Spleen (tissue), 7 donors: ENCODE results near the gene CD48.

Source experiments
- CTCF ChIP-seq, 11 experiments: fragments of 200-600 bp in 7 of 11; fragments of 450-650 bp in 4 of 11; sonication (generic) in 4 of 11; IDR thresholded peaks in 8 of 11; conservative IDR thresholded peaks in 3 of 11; 1 replicate in 7 of 11; 2 replicates in 4 of 11; pipeline versions ENCODE4 v1.4.0 to v1.8.0; 2016 to 2021; ENCODE audit warnings: antibody characterized with exemption in 11 of 11, inconsistent platforms in 4 of 11, mild to moderate bottlenecking in 1 of 11
- POLR2A ChIP-seq, 3 donors: fragments of 450-650 bp; IDR thresholded peaks; one replicate each; pipeline ENCODE4 v1.5.1; 2017; ENCODE audit warnings: antibody characterized with exemption in 3 of 3, mild to moderate bottlenecking in 1 of 3
- POLR2AphosphoS5 ChIP-seq, 3 donors: sonication (generic); formaldehyde crosslinking; IDR thresholded peaks; one replicate each; pipeline ENCODE4 v1.5.1; 2017; ENCODE audit warnings: antibody characterized with exemption in 3 of 3
- donor health status: DM: no; HTN: no; CAD: no; lungs with moderate emphysema.
- donor health status: DM: no; HTN: no; CAD: no.
- donor health status: DM: no; HTN: no; CAD: no.

- TF ChIP-seq CTCF (IDR thresholded peaks at IDR 0.05 in 8 of 11, conservative IDR thresholded peaks at IDR 0.05 in 3 of 11) (no peak), POLR2A (IDR thresholded peaks at IDR 0.05) (no peak), POLR2AphosphoS5 (IDR thresholded peaks at IDR 0.05) (peak in 1 of 3 donors; percentile 17)
Observed at GRCh38 chr1:160708801-160709200, 2.8 kb downstream of the CD48 start.
